Endothelial cell of umbilical vein (primary cell): ENCODE measurements around the gene NINL. TPM values are rescaled to one million over a fixed set of nuclear protein-coding genes. Genes with fewer than 3 reads are reported as not detected.

Experiments
- BruUV-seq: library from RNA; stranded (reverse); fragments of 400-500 nt; replicated peaks from 2 replicates; lab custom pipeline; 2021; lab: Mats Ljungman, UMichigan
- CTCF ChIA-PET: fragments of 300-600, 350-600 bp; sonication (Branson Sonifier 250); formaldehyde crosslinking; loops from one replicate; lab custom pipeline; 2021; ENCODE audit warnings: antibody characterized with exemption, inconsistent platforms; lab: Charles Lee
- POLR2A ChIA-PET: fragments of 300-600, 350-600 bp; sonication (Branson Sonifier 250); formaldehyde crosslinking; loops from one replicate; lab custom pipeline; 2021; ENCODE audit warnings: antibody characterized with exemption, inconsistent platforms; lab: Charles Lee
- DNase-seq: peaks from one replicate; pipeline ENCODE4 v3.0.0-alpha.2; 2011; ENCODE audit warnings: low read depth, low spot score
- FAIRE-seq: peaks from 2 replicates; lab custom pipeline; 2011; peaks lifted over from hg19 to GRCh38; lab: Jason Lieb, UNC
- H2AFZ ChIP-seq: 2 replicates; pipeline ENCODE4 v1.6.0; 2012; ENCODE audit warnings: low read depth, low read length, control low read depth, inconsistent platforms
- H3K27ac ChIP-seq: 2 replicates; pipeline ENCODE4 v1.5.1; 2011; ENCODE audit warnings: low read depth, mild to moderate bottlenecking, control low read depth, low read length, moderate library complexity; ENCODE audit not compliant: insufficient read depth
- H3K27me3 ChIP-seq, 2 experiments: 2 replicates each; pipeline versions ENCODE4 v1.6.0 to v1.6.1; 2011; ENCODE audit warnings: low read length in 2 of 2, mixed read lengths in 1 of 2; ENCODE audit not compliant: control insufficient read depth in 2 of 2, insufficient read depth in 2 of 2
- H3K36me3 ChIP-seq, 2 experiments: 2 replicates in 1 of 2; 3 replicates in 1 of 2; pipeline ENCODE4 v1.5.1; 2011; ENCODE audit warnings: low read length in 2 of 2, mild to moderate bottlenecking in 1 of 2, moderate library complexity in 1 of 2; ENCODE audit not compliant: control insufficient read depth in 2 of 2, insufficient read depth in 2 of 2; ENCODE audit errors: extremely low read depth in 1 of 2
- H3K4me1 ChIP-seq: 3 replicates; pipeline ENCODE4 v1.5.1; 2011; ENCODE audit warnings: mild to moderate bottlenecking, low read length; ENCODE audit not compliant: control insufficient read depth, insufficient read depth; ENCODE audit errors: extremely low read depth
- H3K4me2 ChIP-seq: 2 replicates; pipeline ENCODE4 v1.6.1; 2011; ENCODE audit warnings: low read length, control low read depth, mixed read lengths; ENCODE audit not compliant: insufficient read depth
- H3K4me3 ChIP-seq, 3 experiments: fragments of 200-600 bp in 1 of 3; sonication (generic), shearing (Covaris generic) in 1 of 3; replicated peaks in 1 of 3; 2 replicates each; pipeline ENCODE4 v1.5.1; 2011 to 2016; ENCODE audit warnings: control low read depth in 3 of 3, low read length in 3 of 3, mild to moderate bottlenecking in 2 of 3, inconsistent platforms in 1 of 3, low read depth in 1 of 3, moderate library complexity in 1 of 3; ENCODE audit not compliant: insufficient read depth in 1 of 3
- H3K79me2 ChIP-seq: 2 replicates; pipeline ENCODE4 v1.6.0; 2012; ENCODE audit warnings: low read length, inconsistent platforms; ENCODE audit not compliant: control insufficient read depth, insufficient read depth
- H3K9ac ChIP-seq: replicated peaks from 2 replicates; pipeline ENCODE3; 2011; ENCODE audit warnings: low read length, control low read depth; ENCODE audit not compliant: insufficient read depth; ENCODE audit errors: extremely low read depth
- H3K9me1 ChIP-seq: replicated peaks from 3 replicates; pipeline ENCODE4 v1.6.0; 2011; ENCODE audit warnings: mild to moderate bottlenecking, low read length; ENCODE audit not compliant: control insufficient read depth, insufficient read depth; ENCODE audit errors: extremely low read depth
- H3K9me3 ChIP-seq: replicated peaks from 2 replicates; pipeline ENCODE4 v1.5.1; 2012; ENCODE audit warnings: low read length, inconsistent platforms; ENCODE audit not compliant: control insufficient read depth, insufficient read depth
- H4K20me1 ChIP-seq: replicated peaks from 2 replicates; pipeline ENCODE3; 2011; ENCODE audit warnings: mild to moderate bottlenecking, low read length; ENCODE audit not compliant: control insufficient read depth, insufficient read depth; ENCODE audit errors: extremely low read depth
- CTCF ChIP-seq, 2 donors: IDR thresholded peaks; 1 replicate in 1 of 2; 2 replicates in 1 of 2; pipeline ENCODE4 v1.5.1; 2011; ENCODE audit warnings: low read length in 2 of 2, mild to moderate bottlenecking in 2 of 2, moderate library complexity in 2 of 2, control low read depth in 1 of 2, inconsistent platforms in 1 of 2, low read depth in 1 of 2; ENCODE audit not compliant: insufficient read depth in 1 of 2; ENCODE audit errors: extremely low read depth in 1 of 2
- EZH2 ChIP-seq: IDR thresholded peaks from 2 replicates; pipeline ENCODE4 v1.6.1; 2012; ENCODE audit warnings: borderline replicate concordance, low read depth, mild to moderate bottlenecking, moderate library complexity, low read length, inconsistent platforms; ENCODE audit not compliant: severe bottlenecking
- FOS ChIP-seq: IDR thresholded peaks from 2 replicates; pipeline ENCODE4 v1.6.1; 2011; ENCODE audit warnings: mild to moderate bottlenecking, low read length, moderate library complexity, borderline replicate concordance; ENCODE audit not compliant: insufficient read depth
- GATA2 ChIP-seq: IDR thresholded peaks from 2 replicates; pipeline ENCODE4 v1.7.0; 2011; ENCODE audit warnings: low read depth, mild to moderate bottlenecking, moderate library complexity, mixed read lengths, low read length; ENCODE audit not compliant: insufficient read length, insufficient read depth
- JUN ChIP-seq: IDR thresholded peaks from 2 replicates; pipeline ENCODE4 v1.6.1; 2011; ENCODE audit warnings: borderline replicate concordance, low read depth; ENCODE audit not compliant: insufficient read length, insufficient read depth
- MYC ChIP-seq: IDR thresholded peaks from one replicate; pipeline ENCODE4 v1.6.1; 2011; ENCODE audit warnings: mild to moderate bottlenecking, low read depth, low read length
- POLR2A ChIP-seq: IDR thresholded peaks from 2 replicates; pipeline ENCODE4 v1.6.1; 2012; ENCODE audit warnings: low read depth, mild to moderate bottlenecking, control low read depth, low read length
- POLR2AphosphoS5 ChIP-seq: IDR thresholded peaks from 2 replicates; pipeline ENCODE4 v1.6.1; 2012; ENCODE audit warnings: low read depth, mild to moderate bottlenecking, control low read depth, low read length, moderate library complexity; ENCODE audit not compliant: insufficient read depth
- dilution Hi-C: fragments of 300-500 bp; cut with MboI; formaldehyde crosslinking; loops from one replicate; pipeline ENCODE4 v1.15.0; 2019; ENCODE audit warnings: low sequenced_read_pairs; ENCODE audit not compliant: extremely low pct_ligation_motif_present
- intact Hi-C: fragments of 100-400 bp; cut with micrococcal nuclease; formaldehyde crosslinking; loops from one replicate; pipeline ENCODE4 v1.10.0; 2022
- polyA plus RNA-seq, 4 experiments: library from polyadenylated mRNA; depleted of rRNA in 3 of 4; stranded (reverse) in 3 of 4; unstranded in 1 of 4; fragments of >200 nt; gene quantifications; 2 replicates each; pipeline versions ENCODE4 v1.2.1 to v1.2.3, GENCODE V29; 2011 to 2012; ENCODE audit warnings: missing spikeins in 1 of 4
- total RNA-seq: library from RNA; stranded (reverse); gene quantifications from 2 replicates; pipeline ENCODE4 v1.2.3, GENCODE V29; 2021
- TF ChIP-seq, protein P1 (sequence below): IDR thresholded peaks from 2 replicates; pipeline ENCODE4 v1.6.1; 2011; ENCODE audit not compliant: insufficient read depth, insufficient read length

Gene NINL
- total and polyA plus RNA-seq, 2 donors (not counting 3 experiments of a cell fraction or from before 2014, with no cell fraction given) = 13.2 to 25.5 TPM

GRCh38 chr20:25547999-25548398 lies 37.3 kb downstream of the NINL start:
- intact Hi-C loops (no loop called here), dilution Hi-C loops (no loop called here)
- Histone ChIP-seq H4K20me1 (no peaks in the 10 kb centered on the region), H2AFZ (no peak overlapping the region), H3K79me2 (no peaks in the 10 kb centered on the region), H3K4me1 (no peaks in the 10 kb centered on the region), H3K27ac (no peak overlapping the region), H3K4me2 (no peak overlapping the region), H3K36me3 (no peaks in the 10 kb centered on the region), H3K9me1 (no peaks in the 10 kb centered on the region), H3K4me3 (no peak overlapping the region), H3K9ac (no peak overlapping the region), H3K27me3 (no peaks in the 10 kb centered on the region), H3K9me3 (no peaks in the 10 kb centered on the region)
- no peak for TF ChIP-seq GATA2
- no peak for TF ChIP-seq POLR2A
- TF ChIP-seq FOS = no peak
- no peak for TF ChIP-seq MYC
- TF ChIP-seq JUN = no peak
- TF ChIP-seq EZH2 = no peak
- TF ChIP-seq POLR2AphosphoS5 = no peak
- TF ChIP-seq CTCF (IDR thresholded peaks at IDR 0.05; ENCODE audit: extremely low read depth in 1 of 2, insufficient read depth in 1 of 2, low read depth in 1 of 2, low read length in 2 of 2) = no peak
- TF ChIP-seq, protein P1, sequence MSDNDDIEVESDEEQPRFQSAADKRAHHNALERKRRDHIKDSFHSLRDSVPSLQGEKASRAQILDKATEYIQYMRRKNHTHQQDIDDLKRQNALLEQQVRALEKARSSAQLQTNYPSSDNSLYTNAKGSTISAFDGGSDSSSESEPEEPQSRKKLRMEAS = no peak
- no peak for FAIRE-seq
- BruUV-seq = no TSS peak
- CTCF ChIA-PET = no interaction called here
- no peak for DNase-seq
- POLR2A ChIA-PET = no interaction called here
